ENCODE measurements around the gene GPC3.

DNA sequence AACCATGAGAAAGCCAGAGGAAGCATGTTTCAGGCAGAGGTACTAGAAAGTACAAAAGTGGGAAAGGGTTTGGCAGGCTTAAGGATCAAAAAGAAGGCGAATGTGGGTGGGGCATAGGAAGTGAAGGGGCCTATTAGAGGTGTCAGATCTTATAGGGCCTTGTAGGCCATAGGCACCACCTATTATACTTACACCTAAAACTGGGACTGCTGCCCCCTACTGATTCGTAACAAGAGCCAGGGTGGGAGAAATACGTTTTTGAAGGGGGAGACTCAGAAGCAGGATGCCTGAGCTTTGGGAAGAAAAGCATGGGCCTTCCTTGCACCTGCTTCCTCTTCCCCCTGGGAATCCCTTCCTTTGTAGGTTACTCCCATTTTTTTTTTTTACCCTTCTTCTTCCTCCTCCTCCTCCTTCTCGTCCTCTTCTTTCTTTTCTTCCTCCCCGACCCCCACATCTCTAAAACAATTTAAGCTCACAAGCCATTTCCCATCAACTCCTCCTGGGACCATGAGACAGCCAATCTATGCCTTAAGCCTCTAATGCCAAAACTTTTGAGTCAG is 40.7 kb upstream of the GPC3 start:
- TF ChIP-seq, protein P1, sequence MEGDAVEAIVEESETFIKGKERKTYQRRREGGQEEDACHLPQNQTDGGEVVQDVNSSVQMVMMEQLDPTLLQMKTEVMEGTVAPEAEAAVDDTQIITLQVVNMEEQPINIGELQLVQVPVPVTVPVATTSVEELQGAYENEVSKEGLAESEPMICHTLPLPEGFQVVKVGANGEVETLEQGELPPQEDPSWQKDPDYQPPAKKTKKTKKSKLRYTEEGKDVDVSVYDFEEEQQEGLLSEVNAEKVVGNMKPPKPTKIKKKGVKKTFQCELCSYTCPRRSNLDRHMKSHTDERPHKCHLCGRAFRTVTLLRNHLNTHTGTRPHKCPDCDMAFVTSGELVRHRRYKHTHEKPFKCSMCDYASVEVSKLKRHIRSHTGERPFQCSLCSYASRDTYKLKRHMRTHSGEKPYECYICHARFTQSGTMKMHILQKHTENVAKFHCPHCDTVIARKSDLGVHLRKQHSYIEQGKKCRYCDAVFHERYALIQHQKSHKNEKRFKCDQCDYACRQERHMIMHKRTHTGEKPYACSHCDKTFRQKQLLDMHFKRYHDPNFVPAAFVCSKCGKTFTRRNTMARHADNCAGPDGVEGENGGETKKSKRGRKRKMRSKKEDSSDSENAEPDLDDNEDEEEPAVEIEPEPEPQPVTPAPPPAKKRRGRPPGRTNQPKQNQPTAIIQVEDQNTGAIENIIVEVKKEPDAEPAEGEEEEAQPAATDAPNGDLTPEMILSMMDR (conservative IDR thresholded peaks at IDR 0.05; ENCODE audit: low read depth, low read length), result no peak
- TF ChIP-seq MAFK (IDR thresholded peaks at IDR 0.05; ENCODE audit: low read depth, low read length) (no peak), CHD1 (IDR thresholded peaks at IDR 0.05; ENCODE audit: low read depth, low read length) (no peak), POLR2A (IDR thresholded peaks at IDR 0.05; ENCODE audit: low read depth, low read length) (no peak), CEBPB (IDR thresholded peaks at IDR 0.05; ENCODE audit: low read depth, low read length) (no peak), MXI1 (IDR thresholded peaks at IDR 0.05; ENCODE audit: borderline replicate concordance, low read depth, low read length) (no peak)

Data from IMR-90 (cell line).